H1 (cell line): Measurements from ENCODE around the gene RPL31. TPM values are rescaled to one million over a fixed set of nuclear protein-coding genes. Genes with fewer than 3 reads are reported as not detected.

Experiments
- ASH2L ChIP-seq: fragments of 200-600, 300-600 bp; sonication (generic); IDR thresholded peaks from one replicate; pipeline ENCODE4 v1.7.1; 2017; ENCODE audit warnings: low read length
- BACH1 ChIP-seq: IDR thresholded peaks from 2 replicates; pipeline ENCODE4 v1.6.1; 2012; ENCODE audit warnings: low read length, improper control_type of control experiment
- CHD1 ChIP-seq: IDR thresholded peaks from 2 replicates; pipeline ENCODE4 v1.6.1; 2012; ENCODE audit warnings: low read depth, low read length, improper control_type of control experiment
- CHD2 ChIP-seq: IDR thresholded peaks from 2 replicates; pipeline ENCODE4 v1.6.1; 2012; ENCODE audit warnings: low read length, improper control_type of control experiment
- CTCF ChIP-seq, 3 experiments: IDR thresholded peaks; 1 replicate in 2 of 3; 2 replicates in 1 of 3; pipeline versions ENCODE4 v1.5.1 to v1.6.1; 2011; ENCODE audit warnings: low read length in 3 of 3, mild to moderate bottlenecking in 3 of 3, inconsistent platforms in 2 of 3, low read depth in 1 of 3, moderate library complexity in 1 of 3; ENCODE audit not compliant: insufficient read depth in 1 of 3; ENCODE audit errors: control extremely low read depth in 1 of 3
- EZH2 ChIP-seq: fragments of 200-600 bp; sonication (generic); IDR thresholded peaks from 2 replicates; pipeline ENCODE4 v1.7.1; 2012; ENCODE audit warnings: low read depth, mild to moderate bottlenecking, moderate library complexity, low read length, inconsistent platforms; ENCODE audit not compliant: severe bottlenecking
- FOSL1 ChIP-seq: IDR thresholded peaks from 2 replicates; pipeline ENCODE4 v1.6.1; 2011; ENCODE audit warnings: mild to moderate bottlenecking, low read depth, low read length, moderate library complexity; ENCODE audit not compliant: insufficient read depth
- GABPA ChIP-seq: IDR thresholded peaks from 2 replicates; pipeline ENCODE4 v1.6.1; 2011; ENCODE audit warnings: mild to moderate bottlenecking, low read length, moderate library complexity, borderline replicate concordance; ENCODE audit not compliant: insufficient read depth
- GTF2F1 ChIP-seq: IDR thresholded peaks from 2 replicates; pipeline ENCODE4 v1.6.1; 2012; ENCODE audit warnings: low read depth, low read length, improper control_type of control experiment, borderline replicate concordance
- KDM1A ChIP-seq: fragments of 200-600, 300-600 bp; sonication (generic); IDR thresholded peaks from 2 replicates; pipeline ENCODE4 v1.7.1; 2016; ENCODE audit warnings: mild to moderate bottlenecking, low read length, borderline replicate concordance
- KDM5A ChIP-seq: fragments of 200-600 bp; IDR thresholded peaks from 2 replicates; pipeline ENCODE4 v1.7.1; 2012; ENCODE audit warnings: mild to moderate bottlenecking, low read length, inconsistent platforms, mixed read lengths
- MAX ChIP-seq: IDR thresholded peaks from 2 replicates; pipeline ENCODE4 v1.6.1; 2012; ENCODE audit warnings: inconsistent platforms
- RFX5 ChIP-seq: IDR thresholded peaks from 2 replicates; pipeline ENCODE4 v1.6.1; 2011; ENCODE audit warnings: low read depth, low read length, improper control_type of control experiment, borderline replicate concordance
- SAP30 ChIP-seq: fragments of 300-600 bp; sonication (generic); IDR thresholded peaks from 2 replicates; pipeline ENCODE4 v1.7.1; 2012; ENCODE audit warnings: low read length, moderate library complexity, mild to moderate bottlenecking, inconsistent platforms; ENCODE audit not compliant: insufficient read depth, insufficient replicate concordance
- SIN3A ChIP-seq, 2 experiments: IDR thresholded peaks in 1 of 2; conservative IDR thresholded peaks in 1 of 2; 2 replicates each; pipeline ENCODE4 v1.6.1; 2011 to 2012; ENCODE audit warnings: low read length in 2 of 2, improper control_type of control experiment in 1 of 2, low read depth in 1 of 2, mild to moderate bottlenecking in 1 of 2
- polyA plus RNA-seq, 7 experiments: library from polyadenylated mRNA; depleted of rRNA in 3 of 7; stranded (reverse) in 5 of 7; unstranded in 2 of 7; fragments of >200 nt in 5 of 7; fragments of 200-250 nt in 2 of 7; gene quantifications; 1 replicate in 5 of 7; 2 replicates in 1 of 7; 4 replicates in 1 of 7; pipeline versions ENCODE4 v1.2.1 to v1.2.3, GENCODE V29; 2011 to 2013; ENCODE audit warnings: missing spikeins in 2 of 7, mixed read lengths in 2 of 7
- total RNA-seq: library from RNA; stranded (reverse); fragmentation: NEBNext Ultra II Directional; extraction: Animal tissue kit (Norgen Biotek cat#: 25700); gene quantifications from 2 replicates; pipeline ENCODE4 v1.2.1, GENCODE V29; 2021

RPL31 gene
- total and polyA plus RNA-seq, 2 of the 8 experiments (the other 6 are each of a cell fraction or from before 2014, with no cell fraction given) = 1,463 to 1,722 TPM

GRCh38 chr2:101001691-101002561 is at the start of gene RPL31 (continued):
- TF ChIP-seq GTF2F1 = peak; percentile 92
- TF ChIP-seq SIN3A (conservative IDR thresholded peaks at IDR 0.05 in 1 of 2, IDR thresholded peaks at IDR 0.05 in 1 of 2; ENCODE audit: low read depth in 1 of 2, low read length in 2 of 2) = peak in 1 of 2 experiments; percentile 64; a peak in 2 of 4 replicates
- TF ChIP-seq ASH2L = peak; percentile 81
- peak; percentile 85; the same call in 1 of the 2 replicates for TF ChIP-seq GABPA
- TF ChIP-seq EZH2 = no peak
- no peak for TF ChIP-seq SAP30
- no peak; a peak in 1 of 4 replicates for TF ChIP-seq CTCF (IDR thresholded peaks at IDR 0.05; ENCODE audit: control extremely low read depth in 1 of 3, insufficient read depth in 1 of 3, low read depth in 1 of 3, low read length in 3 of 3)
- no peak for TF ChIP-seq KDM1A
- TF ChIP-seq CHD2 = peak; percentile 50; the same call in 1 of the 2 replicates
- no peak for TF ChIP-seq FOSL1
- TF ChIP-seq CHD1 = no peak
- peak; percentile 99 for TF ChIP-seq MAX
- TF ChIP-seq BACH1 = no peak
- TF ChIP-seq KDM5A = 0 out of 2 replicates have a peak, but pooled peaks have one; percentile 31
- TF ChIP-seq RFX5 = no peak
